GM06990 (cell line): ENCODE results near the gene PPP1CA.

ENCODE experiments used
- DNase-seq: peaks from one replicate; pipeline ENCODE4 v3.0.0-alpha.2; 2011; ENCODE audit not compliant: insufficient read length; ENCODE audit errors: extremely low read depth
- H3K27me3 ChIP-seq: replicated peaks from 2 replicates; pipeline ENCODE4 v1.6.0; 2011; ENCODE audit warnings: low read length; ENCODE audit not compliant: control insufficient read depth, insufficient read depth
- H3K36me3 ChIP-seq: 2 replicates; pipeline ENCODE4 v1.5.1; 2011; ENCODE audit warnings: low read length; ENCODE audit not compliant: control insufficient read depth, insufficient read depth
- H3K4me3 ChIP-seq: replicated peaks from 2 replicates; pipeline ENCODE4 v1.5.1; 2011; ENCODE audit warnings: low read depth, mild to moderate bottlenecking, control low read depth, low read length
- CTCF ChIP-seq: IDR thresholded peaks from 2 replicates; pipeline ENCODE4 v1.5.1; 2011; ENCODE audit warnings: low read length, control low read depth, mild to moderate bottlenecking, inconsistent platforms; ENCODE audit not compliant: insufficient read depth, poor library complexity, severe bottlenecking

Gene PPP1CA

GRCh38 chr11:67366961-67367760, 34.5 kb downstream of the PPP1CA start:
- Histone ChIP-seq H3K27me3 (no peaks in the 10 kb centered on the region), H3K4me3 (no peak overlapping the region), H3K36me3 (no peaks in the 10 kb centered on the region)
- no peak for TF ChIP-seq CTCF
- DNase-seq: no peak

- no peak for TF ChIP-seq CTCF
- Histone ChIP-seq H3K36me3 (no peaks in the 10 kb centered on the region), H3K27me3 (no peaks in the 10 kb centered on the region), H3K4me3 (no peak overlapping the region)
- no peak for DNase-seq
Observed at GRCh38 chr11:67366546-67366945, 35.1 kb downstream of the PPP1CA start.

GRCh38 chr11:67365736-67366444, 35.8 kb downstream of the PPP1CA start:
- no peak for DNase-seq
- Histone ChIP-seq H3K27me3 (no peaks in the 10 kb centered on the region), H3K36me3 (no peaks in the 10 kb centered on the region), H3K4me3 (no peak overlapping the region)
- TF ChIP-seq CTCF: no peak

GRCh38 chr11:67364783-67365722, 36.6 kb downstream of the PPP1CA start:
- Histone ChIP-seq H3K36me3 (no peaks in the 10 kb centered on the region), H3K4me3 (no peak overlapping the region), H3K27me3 (no peaks in the 10 kb centered on the region)
- DNase-seq: no peak
- no peak for TF ChIP-seq CTCF

GRCh38 chr11:67364169-67364568, 37.5 kb downstream of the PPP1CA start:
- Histone ChIP-seq H3K36me3 (no peaks in the 10 kb centered on the region), H3K4me3 (no peak overlapping the region), H3K27me3 (no peaks in the 10 kb centered on the region)
- TF ChIP-seq CTCF: no peak
- no peak for DNase-seq
